Thoracic aorta (tissue), 2 donors: ENCODE measurements around the gene TTC19. TPM values are rescaled to one million over a fixed set of nuclear protein-coding genes. Genes with fewer than 3 reads are reported as not detected.

Source experiments
- ATAC-seq: fragments of 150-250 bp; one replicate; pipeline ENCODE4 v1.8.0; 2017; ENCODE audit warnings: low read depth; ENCODE audit not compliant: insufficient number of reproducible peaks, low FRiP score
- DNase-seq: peaks from one replicate; pipeline ENCODE4 v3.0.0-alpha.2; 2020; ENCODE audit warnings: low spot score
- H3K27ac ChIP-seq, 2 donors: fragments of 200-600 bp; sonication (generic); 1 replicate in 1 of 2; 2 replicates in 1 of 2; pipeline ENCODE4 v1.5.1; 2016; ENCODE audit warnings: mild to moderate bottlenecking in 2 of 2, moderate library complexity in 2 of 2
- H3K27me3 ChIP-seq: fragments of 200-600 bp; sonication (generic); replicated peaks from 2 replicates; pipeline ENCODE4 v1.6.0; 2016; ENCODE audit warnings: mild to moderate bottlenecking; ENCODE audit not compliant: insufficient read depth
- H3K36me3 ChIP-seq: fragments of 200-600 bp; sonication (generic); one replicate; pipeline ENCODE4 v1.5.1; 2016
- H3K4me1 ChIP-seq, 2 donors: fragments of 200-600 bp; sonication (generic); 1 replicate in 1 of 2; 2 replicates in 1 of 2; pipeline versions ENCODE4 v1.5.1 to v1.6.0; 2016; ENCODE audit warnings: low read depth in 2 of 2, mild to moderate bottlenecking in 1 of 2; ENCODE audit not compliant: control insufficient read depth in 1 of 2
- H3K4me3 ChIP-seq: fragments of 200-600 bp; sonication (generic); 2 replicates; pipeline ENCODE4 v1.5.1; 2016; ENCODE audit warnings: mild to moderate bottlenecking
- H3K9me3 ChIP-seq: fragments of 200-600 bp; sonication (generic); 2 replicates; pipeline ENCODE4 v1.5.1; 2016
- total RNA-seq, 2 donors: library from RNA; depleted of rRNA; stranded (reverse); fragments of >200 nt; gene quantifications; one replicate each; pipeline versions ENCODE4 v1.1.0 to v1.2.3, GENCODE V29; 2016
- TF ChIP-seq, protein P1 (sequence below): fragments of 200-600 bp; sonication (generic); IDR thresholded peaks from one replicate; pipeline ENCODE4 v1.5.1; 2019; ENCODE audit warnings: antibody characterized with exemption

Gene TTC19
- total RNA-seq, 2 donors from 2014 or later: 57.6 to 64.4 TPM

DNA sequence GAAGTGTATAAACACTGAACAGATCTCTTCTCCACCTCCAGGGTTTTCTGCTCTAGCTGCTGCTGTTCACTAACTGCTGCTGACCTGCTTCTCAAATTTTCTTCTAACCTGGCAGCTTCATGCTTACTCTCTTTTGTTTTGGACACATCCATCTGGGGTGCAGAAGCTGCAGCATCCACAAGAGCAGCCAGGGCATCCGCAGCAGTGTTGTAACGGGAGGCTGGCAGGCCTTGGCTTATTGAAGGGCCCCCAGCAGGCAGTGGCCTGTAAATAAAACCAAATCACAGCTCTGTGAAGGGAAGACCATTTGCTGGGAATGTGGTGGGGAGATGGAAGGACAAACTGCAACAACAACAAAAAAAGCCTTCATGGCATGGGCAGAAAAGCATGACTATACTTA lies 62.0 kb downstream of the TTC19 start:
- Histone ChIP-seq H3K4me1 (no peaks in the 10 kb centered on the region), H3K36me3 (peaks cover 62% of the 10 kb centered on the region), H3K27me3 (no peaks in the 10 kb centered on the region), H3K4me3 (no peak overlapping the region), H3K9me3 (no peaks in the 10 kb centered on the region), H3K27ac (no peak overlapping the region)
- DNase-seq (no peak), ATAC-seq (no peak)
- TF ChIP-seq, protein P1, sequence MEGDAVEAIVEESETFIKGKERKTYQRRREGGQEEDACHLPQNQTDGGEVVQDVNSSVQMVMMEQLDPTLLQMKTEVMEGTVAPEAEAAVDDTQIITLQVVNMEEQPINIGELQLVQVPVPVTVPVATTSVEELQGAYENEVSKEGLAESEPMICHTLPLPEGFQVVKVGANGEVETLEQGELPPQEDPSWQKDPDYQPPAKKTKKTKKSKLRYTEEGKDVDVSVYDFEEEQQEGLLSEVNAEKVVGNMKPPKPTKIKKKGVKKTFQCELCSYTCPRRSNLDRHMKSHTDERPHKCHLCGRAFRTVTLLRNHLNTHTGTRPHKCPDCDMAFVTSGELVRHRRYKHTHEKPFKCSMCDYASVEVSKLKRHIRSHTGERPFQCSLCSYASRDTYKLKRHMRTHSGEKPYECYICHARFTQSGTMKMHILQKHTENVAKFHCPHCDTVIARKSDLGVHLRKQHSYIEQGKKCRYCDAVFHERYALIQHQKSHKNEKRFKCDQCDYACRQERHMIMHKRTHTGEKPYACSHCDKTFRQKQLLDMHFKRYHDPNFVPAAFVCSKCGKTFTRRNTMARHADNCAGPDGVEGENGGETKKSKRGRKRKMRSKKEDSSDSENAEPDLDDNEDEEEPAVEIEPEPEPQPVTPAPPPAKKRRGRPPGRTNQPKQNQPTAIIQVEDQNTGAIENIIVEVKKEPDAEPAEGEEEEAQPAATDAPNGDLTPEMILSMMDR: no peak

DNA sequence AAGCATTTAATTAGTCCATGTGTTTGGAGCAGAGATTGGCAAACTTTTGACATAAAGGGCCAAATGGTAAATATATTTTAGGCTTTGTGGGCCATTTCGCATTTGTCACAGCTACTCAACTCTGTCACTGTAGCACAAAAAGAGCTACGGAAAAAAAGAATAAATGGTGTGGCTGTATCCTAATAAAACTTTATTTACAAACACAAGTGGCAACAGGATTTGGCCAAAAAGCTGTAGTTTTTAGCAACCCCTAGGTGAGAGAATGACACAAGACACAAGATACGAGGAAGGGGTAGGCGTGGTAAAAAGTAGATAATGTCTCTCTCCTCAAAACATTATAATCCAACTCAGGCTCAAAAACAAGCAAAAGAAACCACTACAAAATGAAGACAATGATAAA lies 66.5 kb downstream of the TTC19 start:
- peaks cover 68% of the 10 kb centered on the region for H3K36me3 ChIP-seq
- no peak for DNase-seq
- TF ChIP-seq, protein P1: no peak

DNA sequence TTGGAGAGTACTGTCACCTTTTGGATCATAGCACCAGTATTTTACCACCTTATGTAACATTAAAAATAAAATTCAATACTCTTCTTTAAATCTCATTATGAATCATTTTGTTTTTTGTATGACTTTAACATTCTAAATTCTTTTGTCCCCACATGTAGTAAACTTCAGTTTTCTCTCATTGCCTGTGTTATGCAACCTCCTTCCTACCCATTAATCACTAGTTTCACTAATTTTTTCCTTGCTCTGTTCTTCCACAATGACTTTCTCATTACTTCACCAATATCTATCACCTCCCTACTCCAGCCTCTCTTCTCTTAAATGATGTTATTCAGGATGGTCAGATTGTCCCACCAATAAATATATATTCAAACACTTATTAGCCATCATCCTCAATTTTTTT lies 68.7 kb downstream of the TTC19 start:
- DNase-seq (no peak), ATAC-seq (no peak)
- no peaks in the 10 kb centered on the region for H3K9me3 ChIP-seq
- no peaks in the 10 kb centered on the region for H3K27me3 ChIP-seq
- no peaks in the 10 kb centered on the region for H3K4me1 ChIP-seq
- peaks cover 50% of the 10 kb centered on the region for H3K36me3 ChIP-seq
- H3K27ac ChIP-seq: no peak overlapping the region
- TF ChIP-seq, protein P1: no peak
- H3K4me3 ChIP-seq: no peak overlapping the region

More for the DNA sequence above, 66.5 kb downstream of the TTC19 start:
- H3K4me1 ChIP-seq: no peaks in the 10 kb centered on the region
- no peak overlapping the region for H3K27ac ChIP-seq
- no peaks in the 10 kb centered on the region for H3K9me3 ChIP-seq
- no peak overlapping the region for H3K4me3 ChIP-seq
- no peak for ATAC-seq
- no peaks in the 10 kb centered on the region for H3K27me3 ChIP-seq

DNA sequence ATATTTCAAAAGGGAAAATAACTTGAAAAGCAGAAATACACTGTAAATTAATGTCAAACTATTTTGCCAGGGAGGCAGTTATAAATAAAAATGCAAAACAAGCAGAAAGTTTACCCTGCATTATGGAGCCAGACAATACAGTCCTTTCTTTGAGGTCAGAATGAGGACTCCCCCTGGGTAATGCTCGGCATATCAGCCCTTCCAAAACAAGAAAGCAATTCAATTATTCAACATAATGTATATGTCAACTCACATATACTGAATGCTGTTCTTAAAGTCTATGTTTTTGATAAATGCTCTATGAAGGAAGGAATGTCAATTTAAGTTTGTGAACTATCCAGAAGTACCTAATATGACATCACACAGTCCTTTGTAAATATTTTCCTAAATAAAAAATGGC lies 72.4 kb downstream of the TTC19 start:
- H3K4me3 ChIP-seq: no peak overlapping the region
- no peak for ATAC-seq
- no peak for DNase-seq
- H3K4me1 ChIP-seq: no peaks in the 10 kb centered on the region
- TF ChIP-seq, protein P1: no peak
- H3K9me3 ChIP-seq: no peaks in the 10 kb centered on the region
- no peaks in the 10 kb centered on the region for H3K27me3 ChIP-seq
- peaks cover 27% of the 10 kb centered on the region for H3K36me3 ChIP-seq
- no peak overlapping the region for H3K27ac ChIP-seq

DNA sequence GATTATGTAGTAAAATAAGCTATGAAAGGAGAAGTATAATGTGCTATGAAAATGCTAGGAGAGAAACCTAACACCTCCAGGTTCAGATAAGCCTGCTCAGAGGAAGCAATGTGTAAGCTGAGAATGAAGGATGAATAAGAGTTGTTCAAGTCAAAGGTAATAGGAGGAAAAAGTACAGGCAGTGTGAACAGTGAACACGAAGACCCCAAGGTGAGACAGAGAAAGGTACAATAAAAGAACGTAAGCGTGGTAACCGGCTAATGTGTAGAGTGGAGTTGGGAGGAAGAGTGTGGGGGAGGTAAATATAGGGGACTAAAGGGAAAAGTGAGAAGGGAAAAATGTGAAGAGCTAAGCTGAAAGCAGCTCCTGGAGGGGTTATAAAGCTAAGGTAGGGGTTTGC lies 74.2 kb downstream of the TTC19 start:
- Histone ChIP-seq H3K27ac (no peak overlapping the region), H3K4me3 (no peak overlapping the region), H3K36me3 (peaks cover 37% of the 10 kb centered on the region), H3K27me3 (no peaks in the 10 kb centered on the region), H3K4me1 (no peaks in the 10 kb centered on the region), H3K9me3 (no peaks in the 10 kb centered on the region)
- no peak for DNase-seq
- TF ChIP-seq, protein P1: no peak
- ATAC-seq: no peak
